GM23338 (cell line): ENCODE data around the gene RABIF.

Experiments
- CREB1 ChIP-seq: fragments of 250-450 bp; sonication (Bioruptor Pico); IDR thresholded peaks from 2 replicates; pipeline ENCODE4 v1.5.0; 2020; ENCODE audit warnings: low read depth, mild to moderate bottlenecking, moderate library complexity
- ETS1 ChIP-seq: IDR thresholded peaks from 2 replicates; pipeline ENCODE4 v1.6.1; 2016; ENCODE audit warnings: antibody characterized with exemption
- EZH2 ChIP-seq: fragments of 200-600 bp; sonication (generic); IDR thresholded peaks from one replicate; pipeline ENCODE4 v1.8.0; 2017; ENCODE audit warnings: antibody characterized with exemption, mild to moderate bottlenecking, low read depth; ENCODE audit not compliant: unreplicated experiment
- EZH2phosphoT487 ChIP-seq: fragments of 200-600 bp; sonication (generic); IDR thresholded peaks from one replicate; pipeline ENCODE4 v1.8.1; 2018; ENCODE audit warnings: antibody characterized with exemption; ENCODE audit not compliant: unreplicated experiment
- JUNB ChIP-seq: IDR thresholded peaks from one replicate; pipeline ENCODE4 v1.6.1; 2016; ENCODE audit warnings: antibody characterized with exemption; ENCODE audit not compliant: unreplicated experiment
- POLR2AphosphoS5 ChIP-seq: IDR thresholded peaks from 2 replicates; pipeline ENCODE4 v1.6.1; 2016; ENCODE audit warnings: antibody characterized with exemption, low read depth
- STAT1 ChIP-seq: IDR thresholded peaks from one replicate; pipeline ENCODE4 v1.6.1; 2016; ENCODE audit warnings: antibody characterized with exemption; ENCODE audit not compliant: unreplicated experiment
- ZNF114 ChIP-seq: fragments of 250-450 bp; sonication (Bioruptor Pico); IDR thresholded peaks from 2 replicates; pipeline ENCODE4 v1.5.0; 2020; ENCODE audit warnings: mild to moderate bottlenecking, moderate library complexity
- ZNF331 ChIP-seq: fragments of 250-450 bp; sonication (Bioruptor Pico); IDR thresholded peaks from 2 replicates; pipeline ENCODE4 v1.5.0; 2020; ENCODE audit warnings: low read depth, mild to moderate bottlenecking, moderate library complexity
- TF ChIP-seq, protein P1 (sequence below), 2 experiments: fragments of 200-600 bp in 1 of 2; sonication (generic) in 1 of 2; conservative IDR thresholded peaks; 2 replicates each; pipeline versions ENCODE4 v1.5.1 to v1.6.1; 2016 to 2017; ENCODE audit warnings: antibody characterized with exemption in 2 of 2, low read depth in 2 of 2, mild to moderate bottlenecking in 2 of 2, moderate library complexity in 1 of 2
- TF ChIP-seq, protein P2 (sequence below): IDR thresholded peaks from one replicate; pipeline ENCODE4 v1.6.1; 2018; ENCODE audit warnings: antibody characterized with exemption; ENCODE audit not compliant: unreplicated experiment
- TF ChIP-seq, protein P3 (sequence below): fragments of 250-450 bp; sonication (Bioruptor Pico); IDR thresholded peaks from 2 replicates; pipeline ENCODE4 v1.5.0; 2020; ENCODE audit warnings: mild to moderate bottlenecking, moderate library complexity

- TF ChIP-seq, protein P1, sequence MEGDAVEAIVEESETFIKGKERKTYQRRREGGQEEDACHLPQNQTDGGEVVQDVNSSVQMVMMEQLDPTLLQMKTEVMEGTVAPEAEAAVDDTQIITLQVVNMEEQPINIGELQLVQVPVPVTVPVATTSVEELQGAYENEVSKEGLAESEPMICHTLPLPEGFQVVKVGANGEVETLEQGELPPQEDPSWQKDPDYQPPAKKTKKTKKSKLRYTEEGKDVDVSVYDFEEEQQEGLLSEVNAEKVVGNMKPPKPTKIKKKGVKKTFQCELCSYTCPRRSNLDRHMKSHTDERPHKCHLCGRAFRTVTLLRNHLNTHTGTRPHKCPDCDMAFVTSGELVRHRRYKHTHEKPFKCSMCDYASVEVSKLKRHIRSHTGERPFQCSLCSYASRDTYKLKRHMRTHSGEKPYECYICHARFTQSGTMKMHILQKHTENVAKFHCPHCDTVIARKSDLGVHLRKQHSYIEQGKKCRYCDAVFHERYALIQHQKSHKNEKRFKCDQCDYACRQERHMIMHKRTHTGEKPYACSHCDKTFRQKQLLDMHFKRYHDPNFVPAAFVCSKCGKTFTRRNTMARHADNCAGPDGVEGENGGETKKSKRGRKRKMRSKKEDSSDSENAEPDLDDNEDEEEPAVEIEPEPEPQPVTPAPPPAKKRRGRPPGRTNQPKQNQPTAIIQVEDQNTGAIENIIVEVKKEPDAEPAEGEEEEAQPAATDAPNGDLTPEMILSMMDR (conservative IDR thresholded peaks at IDR 0.05; ENCODE audit: low read depth in 2 of 2): no peak
- TF ChIP-seq POLR2AphosphoS5: no peak
- TF ChIP-seq EZH2: no peak
- TF ChIP-seq CREB1 (CRISPR knock-in tag): no peak
- TF ChIP-seq, protein P2, sequence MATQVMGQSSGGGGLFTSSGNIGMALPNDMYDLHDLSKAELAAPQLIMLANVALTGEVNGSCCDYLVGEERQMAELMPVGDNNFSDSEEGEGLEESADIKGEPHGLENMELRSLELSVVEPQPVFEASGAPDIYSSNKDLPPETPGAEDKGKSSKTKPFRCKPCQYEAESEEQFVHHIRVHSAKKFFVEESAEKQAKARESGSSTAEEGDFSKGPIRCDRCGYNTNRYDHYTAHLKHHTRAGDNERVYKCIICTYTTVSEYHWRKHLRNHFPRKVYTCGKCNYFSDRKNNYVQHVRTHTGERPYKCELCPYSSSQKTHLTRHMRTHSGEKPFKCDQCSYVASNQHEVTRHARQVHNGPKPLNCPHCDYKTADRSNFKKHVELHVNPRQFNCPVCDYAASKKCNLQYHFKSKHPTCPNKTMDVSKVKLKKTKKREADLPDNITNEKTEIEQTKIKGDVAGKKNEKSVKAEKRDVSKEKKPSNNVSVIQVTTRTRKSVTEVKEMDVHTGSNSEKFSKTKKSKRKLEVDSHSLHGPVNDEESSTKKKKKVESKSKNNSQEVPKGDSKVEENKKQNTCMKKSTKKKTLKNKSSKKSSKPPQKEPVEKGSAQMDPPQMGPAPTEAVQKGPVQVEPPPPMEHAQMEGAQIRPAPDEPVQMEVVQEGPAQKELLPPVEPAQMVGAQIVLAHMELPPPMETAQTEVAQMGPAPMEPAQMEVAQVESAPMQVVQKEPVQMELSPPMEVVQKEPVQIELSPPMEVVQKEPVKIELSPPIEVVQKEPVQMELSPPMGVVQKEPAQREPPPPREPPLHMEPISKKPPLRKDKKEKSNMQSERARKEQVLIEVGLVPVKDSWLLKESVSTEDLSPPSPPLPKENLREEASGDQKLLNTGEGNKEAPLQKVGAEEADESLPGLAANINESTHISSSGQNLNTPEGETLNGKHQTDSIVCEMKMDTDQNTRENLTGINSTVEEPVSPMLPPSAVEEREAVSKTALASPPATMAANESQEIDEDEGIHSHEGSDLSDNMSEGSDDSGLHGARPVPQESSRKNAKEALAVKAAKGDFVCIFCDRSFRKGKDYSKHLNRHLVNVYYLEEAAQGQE: no peak
- TF ChIP-seq ETS1: no peak
- no peak for TF ChIP-seq JUNB
- no peak for TF ChIP-seq EZH2phosphoT487
- TF ChIP-seq STAT1: no peak
- no peak for TF ChIP-seq ZNF331 (CRISPR knock-in tag)
- TF ChIP-seq ZNF114 (CRISPR knock-in tag): no peak
- TF ChIP-seq, protein P3, sequence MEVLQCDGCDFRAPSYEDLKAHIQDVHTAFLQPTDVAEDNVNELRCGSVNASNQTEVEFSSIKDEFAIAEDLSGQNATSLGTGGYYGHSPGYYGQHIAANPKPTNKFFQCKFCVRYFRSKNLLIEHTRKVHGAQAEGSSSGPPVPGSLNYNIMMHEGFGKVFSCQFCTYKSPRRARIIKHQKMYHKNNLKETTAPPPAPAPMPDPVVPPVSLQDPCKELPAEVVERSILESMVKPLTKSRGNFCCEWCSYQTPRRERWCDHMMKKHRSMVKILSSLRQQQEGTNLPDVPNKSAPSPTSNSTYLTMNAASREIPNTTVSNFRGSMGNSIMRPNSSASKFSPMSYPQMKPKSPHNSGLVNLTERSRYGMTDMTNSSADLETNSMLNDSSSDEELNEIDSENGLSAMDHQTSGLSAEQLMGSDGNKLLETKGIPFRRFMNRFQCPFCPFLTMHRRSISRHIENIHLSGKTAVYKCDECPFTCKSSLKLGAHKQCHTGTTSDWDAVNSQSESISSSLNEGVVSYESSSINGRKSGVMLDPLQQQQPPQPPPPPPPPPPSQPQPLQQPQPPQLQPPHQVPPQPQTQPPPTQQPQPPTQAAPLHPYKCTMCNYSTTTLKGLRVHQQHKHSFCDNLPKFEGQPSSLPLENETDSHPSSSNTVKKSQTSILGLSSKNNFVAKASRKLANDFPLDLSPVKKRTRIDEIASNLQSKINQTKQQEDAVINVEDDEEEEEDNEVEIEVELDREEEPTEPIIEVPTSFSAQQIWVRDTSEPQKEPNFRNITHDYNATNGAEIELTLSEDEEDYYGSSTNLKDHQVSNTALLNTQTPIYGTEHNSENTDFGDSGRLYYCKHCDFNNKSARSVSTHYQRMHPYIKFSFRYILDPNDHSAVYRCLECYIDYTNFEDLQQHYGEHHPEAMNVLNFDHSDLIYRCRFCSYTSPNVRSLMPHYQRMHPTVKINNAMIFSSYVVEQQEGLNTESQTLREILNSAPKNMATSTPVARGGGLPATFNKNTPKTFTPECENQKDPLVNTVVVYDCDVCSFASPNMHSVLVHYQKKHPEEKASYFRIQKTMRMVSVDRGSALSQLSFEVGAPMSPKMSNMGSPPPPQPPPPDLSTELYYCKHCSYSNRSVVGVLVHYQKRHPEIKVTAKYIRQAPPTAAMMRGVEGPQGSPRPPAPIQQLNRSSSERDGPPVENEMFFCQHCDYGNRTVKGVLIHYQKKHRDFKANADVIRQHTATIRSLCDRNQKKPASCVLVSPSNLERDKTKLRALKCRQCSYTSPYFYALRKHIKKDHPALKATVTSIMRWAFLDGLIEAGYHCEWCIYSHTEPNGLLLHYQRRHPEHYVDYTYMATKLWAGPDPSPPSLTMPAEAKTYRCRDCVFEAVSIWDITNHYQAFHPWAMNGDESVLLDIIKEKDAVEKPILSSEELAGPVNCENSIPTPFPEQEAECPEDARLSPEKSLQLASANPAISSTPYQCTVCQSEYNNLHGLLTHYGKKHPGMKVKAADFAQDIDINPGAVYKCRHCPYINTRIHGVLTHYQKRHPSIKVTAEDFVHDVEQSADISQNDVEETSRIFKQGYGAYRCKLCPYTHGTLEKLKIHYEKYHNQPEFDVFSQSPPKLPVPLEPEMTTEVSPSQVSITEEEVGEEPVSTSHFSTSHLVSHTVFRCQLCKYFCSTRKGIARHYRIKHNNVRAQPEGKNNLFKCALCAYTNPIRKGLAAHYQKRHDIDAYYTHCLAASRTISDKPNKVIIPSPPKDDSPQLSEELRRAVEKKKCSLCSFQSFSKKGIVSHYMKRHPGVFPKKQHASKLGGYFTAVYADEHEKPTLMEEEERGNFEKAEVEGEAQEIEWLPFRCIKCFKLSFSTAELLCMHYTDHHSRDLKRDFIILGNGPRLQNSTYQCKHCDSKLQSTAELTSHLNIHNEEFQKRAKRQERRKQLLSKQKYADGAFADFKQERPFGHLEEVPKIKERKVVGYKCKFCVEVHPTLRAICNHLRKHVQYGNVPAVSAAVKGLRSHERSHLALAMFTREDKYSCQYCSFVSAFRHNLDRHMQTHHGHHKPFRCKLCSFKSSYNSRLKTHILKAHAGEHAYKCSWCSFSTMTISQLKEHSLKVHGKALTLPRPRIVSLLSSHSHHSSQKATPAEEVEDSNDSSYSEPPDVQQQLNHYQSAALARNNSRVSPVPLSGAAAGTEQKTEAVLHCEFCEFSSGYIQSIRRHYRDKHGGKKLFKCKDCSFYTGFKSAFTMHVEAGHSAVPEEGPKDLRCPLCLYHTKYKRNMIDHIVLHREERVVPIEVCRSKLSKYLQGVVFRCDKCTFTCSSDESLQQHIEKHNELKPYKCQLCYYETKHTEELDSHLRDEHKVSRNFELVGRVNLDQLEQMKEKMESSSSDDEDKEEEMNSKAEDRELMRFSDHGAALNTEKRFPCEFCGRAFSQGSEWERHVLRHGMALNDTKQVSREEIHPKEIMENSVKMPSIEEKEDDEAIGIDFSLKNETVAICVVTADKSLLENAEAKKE: no peak
Observed at GRCh38 chr1:202871367-202871766, 17.6 kb downstream of the RABIF start.
